ENCODE results near the gene RGMB.

Gene RGMB

GRCh38 chr5:98836175-98836574 lies 62.7 kb downstream of the RGMB start:
- DNase-seq, result no peak

- DNase-seq, result no peak
Observed at GRCh38 chr5:98839469-98840383, 66.3 kb downstream of the RGMB start.

- no peak for DNase-seq
Observed at GRCh38 chr5:98840946-98841345, 67.5 kb downstream of the RGMB start.

GRCh38 chr5:98843481-98843880 lies 70.0 kb downstream of the RGMB start:
- DNase-seq, result no peak

DNA sequence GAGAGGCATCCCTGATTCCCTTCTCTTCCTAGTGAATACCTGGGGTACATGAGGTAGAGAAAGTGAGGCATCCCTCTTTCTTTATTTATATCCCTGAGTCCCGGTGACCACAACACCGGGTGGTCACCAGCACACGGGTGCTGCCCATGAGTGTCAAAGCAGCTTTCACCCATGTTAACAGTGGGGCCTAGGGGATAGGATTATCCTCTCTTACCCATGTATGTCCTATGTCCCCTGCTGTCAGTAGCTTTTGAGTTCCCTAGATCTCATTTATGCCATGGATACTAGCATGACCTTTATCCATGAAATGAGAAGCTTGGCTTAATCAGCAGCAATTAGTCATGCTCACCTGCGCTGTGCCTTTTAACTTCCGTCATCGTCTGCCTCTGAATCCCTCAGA lies 71.4 kb downstream of the RGMB start:
- no peak for DNase-seq

- no peak for DNase-seq
Observed at GRCh38 chr5:98845878-98846277, 72.4 kb downstream of the RGMB start.
